IPS-NIHi11 (cell line): ENCODE results near the gene TARS2.

Source experiments
- DNase-seq: peaks from one replicate; pipeline ENCODE4 v3.0.0; 2012; ENCODE audit warnings: mixed read lengths, low spot score

TARS2 gene

DNA sequence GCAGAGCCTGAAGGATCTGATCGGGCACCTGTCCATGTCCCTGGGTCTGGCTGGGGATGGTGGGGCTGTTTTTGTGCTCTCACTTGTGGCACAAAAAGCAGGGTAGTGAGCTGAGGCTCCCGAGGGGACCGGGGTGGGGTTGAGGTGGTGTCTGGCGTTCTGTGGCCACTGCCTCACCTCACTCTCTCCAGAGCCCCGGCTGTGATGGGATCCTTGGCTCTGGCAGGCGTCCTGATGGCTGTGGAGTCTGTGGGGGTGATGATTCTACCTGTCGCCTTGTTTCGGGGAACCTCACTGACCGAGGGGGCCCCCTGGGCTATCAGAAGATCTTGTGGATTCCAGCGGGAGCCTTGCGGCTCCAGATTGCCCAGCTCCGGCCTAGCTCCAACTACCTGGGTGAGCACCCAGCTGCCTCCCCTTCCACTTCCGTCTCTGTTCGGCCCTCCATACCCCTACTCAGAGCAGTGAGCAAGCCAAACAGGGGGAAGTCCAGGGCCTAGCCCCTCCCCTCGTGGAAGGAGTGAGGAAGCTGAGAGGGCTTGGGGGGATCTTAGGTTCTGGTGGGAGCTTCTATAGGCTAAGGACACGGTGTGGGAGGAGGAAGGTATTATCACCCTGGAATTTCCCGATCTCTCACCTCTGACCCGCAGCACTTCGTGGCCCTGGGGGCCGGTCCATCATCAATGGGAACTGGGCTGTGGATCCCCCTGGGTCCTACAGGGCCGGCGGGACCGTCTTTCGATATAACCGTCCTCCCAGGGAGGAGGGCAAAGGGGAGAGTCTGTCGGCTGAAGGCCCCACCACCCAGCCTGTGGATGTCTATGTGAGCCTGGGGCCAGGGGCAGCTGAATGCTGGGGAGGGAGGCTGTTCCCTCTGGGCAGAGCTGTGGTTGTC lies 69.0 kb downstream of the TARS2 start:
- no peak for DNase-seq

DNA sequence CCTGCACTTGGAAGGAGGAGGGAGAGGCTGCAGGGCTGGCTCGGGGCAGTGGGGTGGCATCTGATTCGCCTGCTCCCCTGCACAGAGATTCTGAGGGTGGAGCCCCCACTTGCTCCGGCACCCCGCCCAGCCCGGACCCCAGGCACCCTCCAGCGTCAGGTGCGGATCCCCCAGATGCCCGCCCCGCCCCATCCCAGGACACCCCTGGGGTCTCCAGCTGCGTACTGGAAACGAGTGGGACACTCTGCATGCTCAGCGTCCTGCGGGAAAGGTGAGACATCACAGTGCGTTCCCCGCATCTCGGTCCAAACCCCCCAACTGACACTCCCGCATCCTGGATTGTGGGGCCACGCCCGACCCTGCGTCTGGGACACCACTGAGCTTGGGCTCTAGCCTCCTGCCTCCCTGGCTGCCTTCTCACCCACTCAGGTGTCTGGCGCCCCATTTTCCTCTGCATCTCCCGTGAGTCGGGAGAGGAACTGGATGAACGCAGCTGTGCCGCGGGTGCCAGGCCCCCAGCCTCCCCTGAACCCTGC lies 69.9 kb downstream of the TARS2 start:
- no peak for DNase-seq
